ENCODE measurements around the gene ENDOV. TPM values are rescaled to one million over a fixed set of nuclear protein-coding genes. Genes with fewer than 3 reads are reported as not detected.

Gene ENDOV
- total RNA-seq, 1 donor from 2014 or later = 40.7 TPM

- H3K27me3 Mint-ChIP-seq (ENCODE audit: unreplicated experiment) = peaks cover 27% of the 10 kb centered on the region
- H3K4me1 Mint-ChIP-seq (ENCODE audit: unreplicated experiment) = peaks cover 2% of the 10 kb centered on the region
- H3K4me3 Mint-ChIP-seq (ENCODE audit: unreplicated experiment) = no peak overlapping the region
- no peak for TF ChIP-seq CTCF (IDR thresholded peaks at IDR 0.05; ENCODE audit: unreplicated experiment)
- peaks cover 4% of the 10 kb centered on the region for H3K36me3 Mint-ChIP-seq (ENCODE audit: low read depth, unreplicated experiment)
- H3K27ac Mint-ChIP-seq (ENCODE audit: unreplicated experiment) = no peak overlapping the region
- H3K9me3 Mint-ChIP-seq (ENCODE audit: unreplicated experiment) = no peaks in the 10 kb centered on the region
- peak; percentile 40 for DNase-seq (ENCODE audit: low spot score)
Measured at GRCh38 chr17:80476877-80477646, 62.1 kb downstream of the ENDOV start.

GRCh38 chr17:80477647-80478478 is 62.9 kb downstream of the ENDOV start:
- H3K36me3 Mint-ChIP-seq (ENCODE audit: low read depth, unreplicated experiment) = peaks cover 4% of the 10 kb centered on the region
- no peak overlapping the region for H3K27ac Mint-ChIP-seq (ENCODE audit: unreplicated experiment)
- peaks cover 25% of the 10 kb centered on the region for H3K27me3 Mint-ChIP-seq (ENCODE audit: unreplicated experiment)
- peak; percentile 67 for DNase-seq (ENCODE audit: low spot score)
- no peaks in the 10 kb centered on the region for H3K9me3 Mint-ChIP-seq (ENCODE audit: unreplicated experiment)
- no peak for TF ChIP-seq CTCF (IDR thresholded peaks at IDR 0.05; ENCODE audit: unreplicated experiment)
- H3K4me3 Mint-ChIP-seq (ENCODE audit: unreplicated experiment) = no peak overlapping the region
- H3K4me1 Mint-ChIP-seq (ENCODE audit: unreplicated experiment) = peaks cover 2% of the 10 kb centered on the region

GRCh38 chr17:80478487-80479245 is 63.7 kb downstream of the ENDOV start:
- no peak for DNase-seq (ENCODE audit: low spot score)
- H3K27ac Mint-ChIP-seq (ENCODE audit: unreplicated experiment) = no peak overlapping the region
- H3K4me3 Mint-ChIP-seq (ENCODE audit: unreplicated experiment) = no peak overlapping the region
- H3K36me3 Mint-ChIP-seq (ENCODE audit: low read depth, unreplicated experiment) = peaks cover 4% of the 10 kb centered on the region
- no peaks in the 10 kb centered on the region for H3K9me3 Mint-ChIP-seq (ENCODE audit: unreplicated experiment)
- peaks cover 2% of the 10 kb centered on the region for H3K4me1 Mint-ChIP-seq (ENCODE audit: unreplicated experiment)
- TF ChIP-seq CTCF (IDR thresholded peaks at IDR 0.05; ENCODE audit: unreplicated experiment) = no peak
- H3K27me3 Mint-ChIP-seq (ENCODE audit: unreplicated experiment) = peaks cover 22% of the 10 kb centered on the region

DNA sequence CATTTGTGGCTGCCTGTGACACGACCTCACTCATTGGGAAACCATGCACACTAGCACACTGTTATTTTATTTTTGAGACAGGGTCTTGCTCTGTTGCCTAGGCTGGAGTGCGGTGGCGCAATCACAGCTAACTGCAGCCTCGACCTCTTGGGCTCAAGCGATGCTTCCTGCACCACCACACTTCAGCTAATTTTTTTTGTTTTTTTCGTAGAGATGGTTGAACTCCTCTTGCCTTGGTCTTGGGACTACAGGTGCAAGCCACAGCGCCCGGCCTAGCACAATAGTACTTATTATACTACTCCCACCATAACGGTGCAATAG is 64.2 kb downstream of the ENDOV start:
- no peak overlapping the region for H3K27ac Mint-ChIP-seq (ENCODE audit: unreplicated experiment)
- DNase-seq (ENCODE audit: low spot score) = no peak
- no peak overlapping the region for H3K4me3 Mint-ChIP-seq (ENCODE audit: unreplicated experiment)
- H3K36me3 Mint-ChIP-seq (ENCODE audit: low read depth, unreplicated experiment) = peaks cover 4% of the 10 kb centered on the region
- H3K9me3 Mint-ChIP-seq (ENCODE audit: unreplicated experiment) = no peaks in the 10 kb centered on the region
- peaks cover 2% of the 10 kb centered on the region for H3K4me1 Mint-ChIP-seq (ENCODE audit: unreplicated experiment)
- peaks cover 19% of the 10 kb centered on the region for H3K27me3 Mint-ChIP-seq (ENCODE audit: unreplicated experiment)
- TF ChIP-seq CTCF (IDR thresholded peaks at IDR 0.05; ENCODE audit: unreplicated experiment) = no peak

Data from endothelial cell (in vitro differentiated cells).